IPS-18c (cell line): ENCODE data around the gene DLG2.
"Not testable (repeated sequence)": the region's sequence is repeated elsewhere in the genome, so short reads cannot be mapped to it uniquely, and the experiment has no call there.

ENCODE experiments used
- H3K4me3 ChIP-seq: 2 replicates; pipeline ENCODE4 v1.7.0; 2013; ENCODE audit warnings: low read depth, mild to moderate bottlenecking, low read length, moderate library complexity; ENCODE audit not compliant: insufficient read depth
- H3K9me3 ChIP-seq: one replicate; pipeline ENCODE4 v1.6.1; 2013; ENCODE audit warnings: mild to moderate bottlenecking, low read length, moderate library complexity; ENCODE audit not compliant: control insufficient read depth, insufficient read depth

DLG2 gene

DNA sequence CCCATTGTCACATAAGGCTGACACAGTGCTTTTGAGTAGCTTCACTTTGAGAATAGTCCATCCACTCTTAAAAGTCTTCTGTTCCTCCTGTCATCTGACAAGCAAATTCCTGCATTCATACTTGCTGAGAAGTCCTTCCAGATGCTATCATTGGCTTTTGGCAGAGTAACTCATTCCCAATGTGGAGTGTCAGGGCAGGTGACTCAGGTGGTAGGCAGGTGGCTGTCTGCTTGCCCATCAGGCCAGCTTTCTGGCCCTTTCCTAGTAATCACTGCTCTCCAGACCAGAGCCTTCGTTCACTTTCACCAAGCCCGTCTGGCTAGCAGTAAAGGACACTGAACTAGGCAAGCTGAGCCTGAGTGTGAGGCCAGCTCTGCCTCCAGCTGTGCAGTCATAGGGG, 2178.5 kb downstream of the DLG2 start:
- H3K9me3 ChIP-seq: peaks cover 4% of the 10 kb centered on the region
- H3K4me3 ChIP-seq: no peak overlapping the region

DNA sequence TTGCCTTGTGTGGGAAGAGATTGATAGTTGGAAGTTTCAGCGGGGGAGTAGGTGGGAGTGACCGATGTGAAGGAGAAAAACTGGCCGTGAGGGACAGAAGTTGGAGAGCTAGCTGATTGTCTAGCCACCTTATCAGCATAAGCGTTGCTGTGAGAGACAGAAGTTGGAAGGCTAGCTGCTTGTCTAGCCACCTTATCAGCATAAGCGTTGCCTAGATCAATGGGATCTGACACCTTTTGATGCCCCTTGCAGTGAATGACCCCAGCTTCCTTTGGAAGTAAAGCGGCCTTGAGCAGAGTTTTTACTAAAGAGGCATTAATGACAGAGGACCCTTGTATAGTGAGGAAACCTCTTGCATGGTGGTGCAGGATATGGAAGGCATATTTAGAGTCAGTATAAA, 2183.3 kb downstream of the DLG2 start:
- H3K9me3 ChIP-seq: not testable (repeated sequence)

DNA sequence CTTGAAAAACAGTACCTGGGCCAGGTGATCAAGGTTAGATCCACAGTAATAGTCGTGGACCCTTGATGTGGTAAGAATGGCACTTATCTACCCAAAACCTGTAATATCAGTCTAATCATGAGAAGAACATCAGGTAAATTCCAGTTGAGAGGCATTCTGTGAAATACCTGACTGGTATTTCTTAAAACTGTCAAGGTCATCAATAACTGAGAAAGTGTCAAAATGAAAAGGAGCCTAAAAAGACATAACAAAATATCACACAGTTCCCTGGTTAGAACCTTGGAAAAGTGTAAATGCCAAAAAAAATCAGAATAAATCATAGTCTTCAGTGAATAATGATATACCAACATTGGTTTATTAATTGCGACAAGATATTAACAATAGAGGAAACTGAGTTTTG, 2185.5 kb downstream of the DLG2 start:
- Histone ChIP-seq H3K4me3 (no peak overlapping the region), H3K9me3 (no peaks in the 10 kb centered on the region)

More for the DNA sequence above, 2183.3 kb downstream of the DLG2 start:
- H3K4me3 ChIP-seq: not testable (repeated sequence)

DNA sequence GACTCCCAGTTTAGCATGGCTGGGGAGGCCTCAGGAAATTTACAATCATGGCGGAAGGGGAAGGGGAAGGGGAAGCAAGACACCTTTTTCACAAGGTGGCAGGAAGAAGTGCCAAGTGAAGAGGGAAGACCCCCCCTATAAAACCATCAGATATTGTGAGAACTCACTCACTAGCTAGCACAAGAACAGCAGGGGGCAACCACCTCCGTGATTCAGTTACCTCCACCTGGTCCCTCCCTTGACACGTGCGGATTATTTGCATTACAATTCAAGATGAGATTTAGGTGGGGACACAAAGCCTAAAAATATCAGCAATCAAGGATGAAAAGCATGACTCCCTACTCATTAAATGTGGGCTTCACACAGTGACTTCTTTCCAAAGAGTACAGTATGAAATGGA, 2186.0 kb downstream of the DLG2 start:
- Histone ChIP-seq H3K4me3 (no peak overlapping the region), H3K9me3 (no peaks in the 10 kb centered on the region)

DNA sequence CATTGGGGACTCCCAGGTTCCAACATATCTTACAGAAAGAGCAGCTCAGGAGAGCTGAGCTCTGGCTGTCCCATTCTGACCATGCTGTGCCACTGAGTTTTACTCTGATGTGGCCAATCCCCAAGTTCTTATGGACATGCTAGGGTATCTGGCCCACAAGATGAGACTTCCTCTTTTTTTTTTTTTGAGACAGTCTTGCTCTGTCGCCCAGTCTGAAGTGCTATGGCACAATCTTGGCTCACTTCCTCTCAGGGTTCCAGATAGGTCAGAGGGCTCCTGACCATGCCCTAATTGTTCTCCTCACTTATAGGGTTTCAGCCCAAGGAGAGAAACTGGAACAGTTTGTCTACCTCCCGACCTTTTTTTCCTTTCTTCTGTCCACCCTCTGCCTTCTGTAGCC, 2188.7 kb downstream of the DLG2 start:
- H3K9me3 ChIP-seq: no peaks in the 10 kb centered on the region
- H3K4me3 ChIP-seq: no peak overlapping the region

DNA sequence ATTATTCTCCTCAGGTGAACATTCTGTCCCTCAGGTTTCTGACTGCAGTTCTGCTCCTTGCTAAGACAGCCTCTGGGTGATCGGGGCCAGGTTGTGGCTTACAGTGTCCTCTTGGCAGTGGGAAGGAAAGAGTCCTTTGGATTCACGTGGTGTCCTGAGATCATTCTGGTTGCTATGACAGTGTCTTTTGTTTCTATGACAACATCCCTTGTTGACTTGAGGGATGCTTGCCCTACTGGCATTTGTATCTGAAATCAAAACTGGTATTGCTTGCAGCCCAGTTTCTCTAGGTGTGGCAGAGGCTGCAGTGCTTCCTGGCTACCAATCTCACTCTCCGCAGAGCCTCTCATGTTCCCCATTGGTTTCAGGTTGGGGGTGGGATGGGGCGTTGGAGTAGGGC, 2189.2 kb downstream of the DLG2 start:
- Histone ChIP-seq H3K4me3 (no peak overlapping the region), H3K9me3 (no peaks in the 10 kb centered on the region)

DNA sequence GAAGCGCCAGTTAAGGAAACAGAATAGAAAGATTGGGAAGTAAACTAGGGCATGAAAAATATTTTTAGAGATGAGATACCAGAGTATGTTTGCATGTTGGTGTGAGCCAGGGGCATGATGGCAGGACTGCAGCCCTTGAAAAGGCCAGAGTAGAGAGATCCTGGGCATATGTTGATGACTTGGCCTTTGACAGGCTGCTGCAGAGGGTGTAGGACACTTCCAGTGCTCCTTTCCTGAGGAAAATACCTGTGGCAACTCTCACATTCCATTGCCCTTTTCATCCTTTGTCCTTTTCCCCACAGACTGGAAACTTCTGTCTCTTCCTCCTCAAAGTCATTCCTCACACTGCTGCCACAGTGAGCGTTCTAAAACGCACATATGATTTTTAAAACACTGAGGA, 2190.3 kb downstream of the DLG2 start:
- Histone ChIP-seq H3K9me3 (no peaks in the 10 kb centered on the region), H3K4me3 (no peak overlapping the region)

DNA sequence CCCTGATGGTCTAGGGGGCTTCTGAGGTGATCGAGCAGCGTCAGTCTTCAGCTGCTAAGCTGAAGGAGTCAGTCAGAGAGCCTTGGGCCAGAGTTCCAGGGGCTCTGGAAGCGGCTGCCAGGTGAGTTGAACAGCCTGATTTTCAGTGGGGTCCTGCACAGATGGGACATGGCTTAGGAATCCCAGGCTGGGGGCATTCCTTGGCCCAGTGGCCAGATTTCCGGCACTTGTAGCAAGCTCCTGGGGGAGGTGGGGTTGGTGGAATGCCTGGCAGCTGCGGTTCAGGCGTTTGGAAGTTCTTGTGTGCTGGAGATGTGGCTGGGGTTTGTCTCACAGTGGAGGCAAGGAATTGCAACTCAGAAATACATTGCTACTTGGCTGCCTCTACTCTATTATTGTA, 2192.3 kb downstream of the DLG2 start:
- H3K4me3 ChIP-seq, H3K9me3 ChIP-seq: not testable (repeated sequence)

DNA sequence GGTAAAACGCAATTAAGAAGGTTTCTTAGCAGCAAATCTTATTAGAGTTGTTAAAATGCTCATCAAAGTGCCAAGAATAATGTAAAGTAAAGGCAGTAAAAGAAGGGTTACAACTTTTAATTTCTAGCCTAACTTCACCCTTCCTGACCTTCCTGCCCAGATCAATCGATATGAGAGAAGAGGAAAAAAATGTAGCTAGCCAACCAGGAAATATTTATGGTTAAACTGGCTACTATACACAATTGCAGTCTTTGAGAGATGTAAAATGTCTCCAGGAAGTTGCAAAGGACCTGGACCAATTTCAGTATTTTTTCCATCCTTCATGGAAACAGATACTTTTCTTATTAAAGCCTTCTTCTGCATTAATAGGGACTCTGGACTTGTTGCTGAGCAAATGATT, 2199.2 kb downstream of the DLG2 start:
- Histone ChIP-seq H3K9me3 (no peaks in the 10 kb centered on the region), H3K4me3 (no peak overlapping the region)

DNA sequence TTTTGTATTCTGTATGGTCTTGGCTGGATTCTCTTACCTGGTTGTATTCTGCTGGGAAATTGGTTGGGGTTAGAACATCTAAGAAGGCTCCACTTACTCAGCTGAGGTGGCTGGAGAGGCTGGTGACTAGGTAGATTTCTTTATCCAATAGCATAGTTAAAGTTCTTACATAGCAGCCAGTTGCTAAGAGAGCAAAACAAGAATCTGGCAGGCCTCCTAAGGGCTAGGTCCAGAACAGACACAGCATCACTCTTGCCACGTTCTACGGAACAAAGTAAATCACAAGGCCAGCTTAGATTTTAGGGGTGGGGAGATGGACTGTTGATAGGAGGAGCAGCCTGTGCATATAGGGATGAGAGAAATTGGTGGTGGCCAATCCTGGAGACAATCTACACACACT, 2199.6 kb downstream of the DLG2 start:
- Histone ChIP-seq H3K9me3 (no peaks in the 10 kb centered on the region), H3K4me3 (no peak overlapping the region)

DNA sequence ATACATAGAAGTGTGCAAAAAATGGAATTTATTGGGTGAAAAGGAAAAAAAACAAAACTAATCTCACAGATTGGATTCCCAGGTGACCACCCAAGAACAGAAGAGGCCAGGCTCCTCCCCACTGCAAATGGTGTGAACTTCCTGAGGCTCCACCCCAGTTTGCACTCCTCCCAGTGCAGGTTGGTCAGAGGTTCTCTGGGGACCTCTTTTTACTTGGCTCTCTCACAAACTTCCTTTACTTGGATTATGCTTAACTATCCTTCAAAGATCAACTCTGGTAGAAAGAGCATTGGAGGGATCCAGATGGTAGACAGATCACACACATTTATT, 2202.0 kb downstream of the DLG2 start:
- H3K4me3 ChIP-seq: no peak overlapping the region
- H3K9me3 ChIP-seq: no peaks in the 10 kb centered on the region

DNA sequence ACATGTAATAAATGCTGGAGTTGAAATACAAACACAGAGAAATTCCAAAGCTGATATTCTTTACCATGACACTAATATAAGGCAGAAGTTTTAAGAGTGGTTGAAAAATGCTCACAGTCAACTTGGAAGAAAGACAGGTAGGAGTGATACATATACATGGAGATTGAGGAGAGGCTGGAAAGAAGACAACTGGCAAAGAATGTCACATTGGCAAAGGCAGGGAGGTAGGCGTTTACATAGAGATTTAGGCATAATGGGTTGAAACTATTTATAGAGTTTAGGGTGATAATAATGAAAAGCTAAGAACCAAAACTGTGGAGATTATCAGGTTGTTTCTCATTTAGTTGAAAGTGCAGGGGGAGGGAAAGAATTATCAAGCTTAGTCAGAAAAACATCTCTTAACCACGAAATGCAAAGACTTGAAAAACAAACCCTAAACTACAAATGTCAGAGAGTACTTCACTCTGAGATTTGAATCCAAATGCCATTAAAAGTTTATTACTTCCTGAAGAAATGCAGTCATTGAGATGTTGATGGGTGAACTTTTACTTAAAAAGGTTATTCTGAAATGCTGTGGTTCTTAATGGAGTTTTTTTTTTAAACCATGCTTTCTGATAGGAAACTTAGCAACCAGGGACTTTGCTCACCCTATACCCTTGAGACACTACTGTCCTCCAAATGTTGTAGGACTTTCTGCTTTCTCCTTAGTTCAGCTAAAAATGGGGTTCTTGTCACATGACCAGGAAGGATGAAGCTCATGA, 2202.6 kb downstream of the DLG2 start:
- Histone ChIP-seq H3K9me3 (no peaks in the 10 kb centered on the region), H3K4me3 (no peak overlapping the region)

DNA sequence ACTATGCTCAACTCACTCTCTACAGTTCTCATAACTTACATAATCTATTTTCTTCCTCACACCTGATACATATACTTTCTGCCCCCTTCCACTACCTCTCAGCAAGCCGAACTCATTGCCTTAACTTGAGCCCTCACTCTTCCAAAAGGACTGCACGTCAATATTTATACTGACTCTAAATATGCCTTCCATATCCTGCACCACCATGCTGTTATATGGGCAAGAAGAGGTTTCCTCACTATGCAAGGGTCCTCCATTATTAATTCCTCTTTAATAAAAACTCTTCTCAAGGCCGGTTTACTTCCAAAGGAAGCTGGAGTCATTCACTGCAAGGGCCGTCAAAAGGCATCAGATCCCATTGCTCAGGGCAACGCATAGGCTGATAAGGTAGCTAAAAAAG, 2204.5 kb downstream of the DLG2 start:
- not testable (repeated sequence) for H3K4me3 ChIP-seq, H3K9me3 ChIP-seq

DNA sequence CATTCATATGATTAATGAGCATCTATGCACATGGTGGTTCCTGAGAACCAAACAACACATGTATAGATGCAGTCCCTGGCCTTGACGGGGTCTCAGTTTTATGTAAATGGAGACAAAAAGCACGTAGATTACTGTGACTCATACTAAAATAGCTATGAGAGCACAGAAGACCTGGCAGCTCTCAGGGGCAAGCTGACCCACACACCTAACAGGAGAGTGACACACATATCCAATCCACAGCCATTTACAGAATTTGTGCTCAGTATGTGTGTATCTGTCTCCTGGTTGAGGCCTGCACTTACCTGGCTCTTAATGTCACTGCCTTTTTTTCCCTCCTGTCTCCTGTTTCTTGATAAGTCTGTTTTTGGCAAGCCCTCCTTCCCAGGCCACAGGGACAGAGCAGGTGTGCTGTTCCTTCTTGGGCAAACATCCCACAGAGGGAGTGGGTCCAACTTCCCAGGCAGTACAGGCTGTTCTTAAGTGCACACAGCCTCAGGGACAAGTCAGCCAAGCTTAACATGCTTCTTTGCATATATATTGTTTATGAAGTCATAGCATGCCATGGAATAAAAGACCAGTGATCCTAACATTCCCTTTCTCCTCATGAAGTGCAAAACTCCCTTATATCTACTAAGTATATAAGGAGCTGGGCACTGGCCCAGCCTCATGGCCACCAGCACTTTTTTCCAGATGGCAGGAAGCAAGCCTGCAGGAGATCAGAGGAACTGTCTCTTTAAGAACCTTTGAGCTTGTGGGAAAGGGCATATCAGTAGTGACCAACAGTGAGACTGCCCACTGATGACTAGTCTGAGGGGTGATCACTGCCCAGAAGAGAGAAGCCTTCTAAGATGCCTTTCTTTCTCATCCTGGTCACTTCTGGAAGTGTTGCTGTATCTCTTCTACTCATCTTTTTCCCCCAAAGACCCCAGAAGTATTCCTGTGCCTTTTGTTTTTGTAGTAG, 2216.3 kb downstream of the DLG2 start:
- Histone ChIP-seq H3K9me3 (no peaks in the 10 kb centered on the region), H3K4me3 (no peak overlapping the region)

DNA sequence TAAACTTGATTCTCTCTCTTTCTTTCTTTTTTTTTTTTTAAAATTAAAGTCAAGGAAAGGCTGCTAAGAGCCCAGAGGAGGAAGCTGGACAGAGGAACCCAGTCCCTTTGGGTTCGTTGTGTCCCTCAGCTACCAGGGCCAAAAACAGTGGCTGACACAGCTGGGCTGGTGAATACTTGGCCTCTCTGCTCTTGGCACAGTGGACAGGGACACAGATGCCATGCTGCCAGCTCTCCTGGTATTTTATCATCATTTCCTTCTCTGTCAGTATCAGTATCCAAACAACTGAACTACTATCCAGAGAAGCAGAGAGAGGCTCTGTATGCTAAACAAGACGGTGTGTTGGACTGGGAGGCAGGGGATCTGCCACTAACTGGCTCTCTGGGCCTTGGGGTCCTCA, 2217.3 kb downstream of the DLG2 start:
- H3K4me3 ChIP-seq: no peak overlapping the region
- H3K9me3 ChIP-seq: no peaks in the 10 kb centered on the region

DNA sequence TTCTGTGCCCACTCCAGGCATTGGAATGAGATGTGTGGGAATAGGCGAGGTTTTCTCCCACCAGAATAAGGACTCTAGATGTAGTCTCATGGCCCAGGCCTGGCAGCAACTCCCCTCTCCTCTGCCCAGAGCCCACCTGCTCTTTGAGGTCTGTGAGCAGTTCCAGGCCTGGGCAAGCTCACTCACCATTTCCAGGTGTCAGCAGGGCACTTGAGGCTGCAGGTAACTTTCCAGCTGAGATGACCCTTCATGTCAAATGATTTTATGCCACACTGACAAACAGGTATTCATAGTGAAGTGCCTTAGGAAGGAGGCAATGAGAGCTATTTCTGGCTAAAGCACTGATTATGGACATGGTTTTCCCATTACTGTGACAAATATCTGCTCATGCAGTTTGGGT, 2217.7 kb downstream of the DLG2 start:
- Histone ChIP-seq H3K4me3 (no peak overlapping the region), H3K9me3 (no peaks in the 10 kb centered on the region)

DNA sequence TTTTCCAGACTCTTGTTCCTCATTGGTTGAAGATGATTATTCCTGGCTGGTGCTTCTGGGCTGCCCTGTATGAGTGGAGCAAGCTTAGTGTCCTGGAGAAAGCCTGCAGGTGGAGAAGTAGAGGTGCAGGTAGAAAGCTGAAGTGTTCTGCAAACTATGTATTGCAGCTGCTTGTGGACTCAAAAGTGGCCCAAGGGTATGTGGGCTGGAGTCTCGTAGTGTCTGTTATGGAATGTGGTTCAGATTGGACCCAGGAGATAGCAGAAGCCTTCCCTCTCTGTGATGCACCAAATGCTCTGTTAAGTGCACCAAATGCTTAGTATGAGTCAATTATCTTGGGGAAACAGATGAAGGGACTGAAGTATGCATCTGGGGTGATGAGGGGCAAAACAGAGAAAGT, 2218.2 kb downstream of the DLG2 start:
- no peak overlapping the region for H3K4me3 ChIP-seq
- H3K9me3 ChIP-seq: no peaks in the 10 kb centered on the region
